ENCODE results near the gene MRM2. TPM values are rescaled to one million over a fixed set of nuclear protein-coding genes. Genes with fewer than 3 reads are reported as not detected.

Gene MRM2
- total RNA-seq, 1 experiment from 2014 or later, result 34.7 TPM

- H4K20me1 ChIP-seq (ENCODE audit: insufficient read depth), result no peaks in the 10 kb centered on the region
- no peak overlapping the region for H2AFZ ChIP-seq (ENCODE audit: low read depth, low read length, poor library complexity, severe bottlenecking)
- ATAC-seq (no peak), DNase-seq (ENCODE audit: low read depth, low spot score) (no peak)
- POLR2A ChIA-PET, result no interaction called here
- no peak overlapping the region for H3K9ac ChIP-seq (ENCODE audit: low read length)
- H3K36me3 ChIP-seq (ENCODE audit: control insufficient read depth in 1 of 2, insufficient read depth in 2 of 2, low read length in 2 of 2), result peaks cover 3 to 17% of the 10 kb centered on the region in 2 experiments; a peak in 2 of 4 replicates
- no peaks in the 10 kb centered on the region for H3K4me1 ChIP-seq (ENCODE audit: control insufficient read depth in 1 of 2, insufficient read depth in 2 of 2, low read length in 2 of 2)
- intact Hi-C loops (cut with micrococcal nuclease), result loop anchor here (10.0 kb wide), 1 partner anchor 96 kb away; no protein-coding TSS in a partner anchor
- peaks cover 0 to under 1% of the 10 kb centered on the region in 2 experiments; a peak in 1 of 4 replicates for H3K9me3 ChIP-seq (ENCODE audit: control insufficient read depth in 1 of 2, insufficient read depth in 1 of 2, low read depth in 1 of 2, low read length in 2 of 2)
- no TSS peak for BruUV-seq (replicated peaks)
- TF ChIP-seq SRF (IDR thresholded peaks at IDR 0.05; ENCODE audit: low read depth) (no peak), YY1 (IDR thresholded peaks at IDR 0.05; ENCODE audit: extremely low read depth, insufficient replicate concordance, low read depth, low read length) (no peak), FOSL1 (IDR thresholded peaks at IDR 0.05; ENCODE audit: low read depth) (no peak), RAD21 (IDR thresholded peaks at IDR 0.05; ENCODE audit: low read depth) (no peak), POLR2A (IDR thresholded peaks at IDR 0.05; ENCODE audit: borderline replicate concordance, extremely low read depth, insufficient read depth, insufficient read length) (no peak), CTCF (IDR thresholded peaks at IDR 0.05 in 2 of 3, conservative IDR thresholded peaks at IDR 0.05 in 1 of 3; ENCODE audit: borderline replicate concordance in 1 of 3, insufficient read depth in 1 of 3, low read depth in 2 of 3, low read length in 2 of 3) (no peak), TCF7L2 (IDR thresholded peaks at IDR 0.05; ENCODE audit: borderline replicate concordance, extremely low read depth, insufficient read depth, insufficient read length) (no peak), SP1 (IDR thresholded peaks at IDR 0.05; ENCODE audit: low read depth) (no peak), JUND (IDR thresholded peaks at IDR 0.05) (no peak), EZH2 (IDR thresholded peaks at IDR 0.05) (no peak), EGR1 (IDR thresholded peaks at IDR 0.05; ENCODE audit: low read depth) (no peak), CEBPB (IDR thresholded peaks at IDR 0.05; ENCODE audit: low read depth) (no peak), CBX3 (IDR thresholded peaks at IDR 0.05; ENCODE audit: low read depth) (no peak), ZFX (IDR thresholded peaks at IDR 0.05) (no peak), EZH2phosphoT487 (IDR thresholded peaks at IDR 0.05; ENCODE audit: borderline replicate concordance) (no peak), ELF1 (IDR thresholded peaks at IDR 0.05; ENCODE audit: borderline replicate concordance, low read depth) (no peak), ZNF274 (IDR thresholded peaks at IDR 0.05; ENCODE audit: low read depth, low read length) (no peak)
- TF ChIP-seq, protein P1, sequence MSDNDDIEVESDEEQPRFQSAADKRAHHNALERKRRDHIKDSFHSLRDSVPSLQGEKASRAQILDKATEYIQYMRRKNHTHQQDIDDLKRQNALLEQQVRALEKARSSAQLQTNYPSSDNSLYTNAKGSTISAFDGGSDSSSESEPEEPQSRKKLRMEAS (IDR thresholded peaks at IDR 0.05), result no peak
- TF ChIP-seq, protein P2, sequence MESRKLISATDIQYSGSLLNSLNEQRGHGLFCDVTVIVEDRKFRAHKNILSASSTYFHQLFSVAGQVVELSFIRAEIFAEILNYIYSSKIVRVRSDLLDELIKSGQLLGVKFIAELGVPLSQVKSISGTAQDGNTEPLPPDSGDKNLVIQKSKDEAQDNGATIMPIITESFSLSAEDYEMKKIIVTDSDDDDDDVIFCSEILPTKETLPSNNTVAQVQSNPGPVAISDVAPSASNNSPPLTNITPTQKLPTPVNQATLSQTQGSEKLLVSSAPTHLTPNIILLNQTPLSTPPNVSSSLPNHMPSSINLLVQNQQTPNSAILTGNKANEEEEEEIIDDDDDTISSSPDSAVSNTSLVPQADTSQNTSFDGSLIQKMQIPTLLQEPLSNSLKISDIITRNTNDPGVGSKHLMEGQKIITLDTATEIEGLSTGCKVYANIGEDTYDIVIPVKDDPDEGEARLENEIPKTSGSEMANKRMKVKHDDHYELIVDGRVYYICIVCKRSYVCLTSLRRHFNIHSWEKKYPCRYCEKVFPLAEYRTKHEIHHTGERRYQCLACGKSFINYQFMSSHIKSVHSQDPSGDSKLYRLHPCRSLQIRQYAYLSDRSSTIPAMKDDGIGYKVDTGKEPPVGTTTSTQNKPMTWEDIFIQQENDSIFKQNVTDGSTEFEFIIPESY (IDR thresholded peaks at IDR 0.05; ENCODE audit: extremely low read depth, insufficient replicate concordance, low read length), result no peak
- TF ChIP-seq, protein P3, sequence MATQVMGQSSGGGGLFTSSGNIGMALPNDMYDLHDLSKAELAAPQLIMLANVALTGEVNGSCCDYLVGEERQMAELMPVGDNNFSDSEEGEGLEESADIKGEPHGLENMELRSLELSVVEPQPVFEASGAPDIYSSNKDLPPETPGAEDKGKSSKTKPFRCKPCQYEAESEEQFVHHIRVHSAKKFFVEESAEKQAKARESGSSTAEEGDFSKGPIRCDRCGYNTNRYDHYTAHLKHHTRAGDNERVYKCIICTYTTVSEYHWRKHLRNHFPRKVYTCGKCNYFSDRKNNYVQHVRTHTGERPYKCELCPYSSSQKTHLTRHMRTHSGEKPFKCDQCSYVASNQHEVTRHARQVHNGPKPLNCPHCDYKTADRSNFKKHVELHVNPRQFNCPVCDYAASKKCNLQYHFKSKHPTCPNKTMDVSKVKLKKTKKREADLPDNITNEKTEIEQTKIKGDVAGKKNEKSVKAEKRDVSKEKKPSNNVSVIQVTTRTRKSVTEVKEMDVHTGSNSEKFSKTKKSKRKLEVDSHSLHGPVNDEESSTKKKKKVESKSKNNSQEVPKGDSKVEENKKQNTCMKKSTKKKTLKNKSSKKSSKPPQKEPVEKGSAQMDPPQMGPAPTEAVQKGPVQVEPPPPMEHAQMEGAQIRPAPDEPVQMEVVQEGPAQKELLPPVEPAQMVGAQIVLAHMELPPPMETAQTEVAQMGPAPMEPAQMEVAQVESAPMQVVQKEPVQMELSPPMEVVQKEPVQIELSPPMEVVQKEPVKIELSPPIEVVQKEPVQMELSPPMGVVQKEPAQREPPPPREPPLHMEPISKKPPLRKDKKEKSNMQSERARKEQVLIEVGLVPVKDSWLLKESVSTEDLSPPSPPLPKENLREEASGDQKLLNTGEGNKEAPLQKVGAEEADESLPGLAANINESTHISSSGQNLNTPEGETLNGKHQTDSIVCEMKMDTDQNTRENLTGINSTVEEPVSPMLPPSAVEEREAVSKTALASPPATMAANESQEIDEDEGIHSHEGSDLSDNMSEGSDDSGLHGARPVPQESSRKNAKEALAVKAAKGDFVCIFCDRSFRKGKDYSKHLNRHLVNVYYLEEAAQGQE (IDR thresholded peaks at IDR 0.05; ENCODE audit: low read depth), result no peak
- no peak overlapping the region for H3K4me3 ChIP-seq (replicated peaks in 1 of 2; ENCODE audit: low read depth in 1 of 2, low read length in 2 of 2)
- CTCF ChIA-PET, result no interaction called here
- H3K27ac ChIP-seq (ENCODE audit: low read depth, low read length), result no peak overlapping the region
- no peaks in the 10 kb centered on the region for H3K27me3 ChIP-seq (ENCODE audit: insufficient read depth, low read length)
- no peaks in the 10 kb centered on the region; the same call in 1 of the 2 replicates for H3K79me2 ChIP-seq (ENCODE audit: insufficient read depth, low read length)
- no peak overlapping the region for H3K4me2 ChIP-seq (ENCODE audit: low read length)
- H3K9me2 ChIP-seq (ENCODE audit: insufficient read depth), result no peaks in the 10 kb centered on the region
- RAD21 ChIA-PET (ENCODE audit: low non-redundant PET in 1 of 2, low total read pairs in 2 of 2, uncharacterized antibody in 2 of 2, unreplicated experiment in 2 of 2), result no interaction called here
These were observed 40.9 kb downstream of the MRM2 start for GRCh38 chr7:2201128-2201527.

Measured in HCT116 (cell line).